Fibroblast of lung (primary cell): ENCODE data around the gene PRKCA.

ENCODE experiments used
- EZH2 ChIP-seq: IDR thresholded peaks from 2 replicates; pipeline ENCODE4 v1.5.1; 2012; ENCODE audit warnings: low read length, control low read depth, mild to moderate bottlenecking; ENCODE audit errors: missing control alignments
- TF ChIP-seq, protein P1 (sequence below), 2 donors: IDR thresholded peaks in 1 of 2; conservative IDR thresholded peaks in 1 of 2; 1 replicate in 1 of 2; 2 replicates in 1 of 2; pipeline ENCODE4 v1.5.1; 2011 to 2012; ENCODE audit warnings: low read length in 2 of 2, control low read depth in 1 of 2, inconsistent platforms in 1 of 2, low read depth in 1 of 2, mild to moderate bottlenecking in 1 of 2

DNA sequence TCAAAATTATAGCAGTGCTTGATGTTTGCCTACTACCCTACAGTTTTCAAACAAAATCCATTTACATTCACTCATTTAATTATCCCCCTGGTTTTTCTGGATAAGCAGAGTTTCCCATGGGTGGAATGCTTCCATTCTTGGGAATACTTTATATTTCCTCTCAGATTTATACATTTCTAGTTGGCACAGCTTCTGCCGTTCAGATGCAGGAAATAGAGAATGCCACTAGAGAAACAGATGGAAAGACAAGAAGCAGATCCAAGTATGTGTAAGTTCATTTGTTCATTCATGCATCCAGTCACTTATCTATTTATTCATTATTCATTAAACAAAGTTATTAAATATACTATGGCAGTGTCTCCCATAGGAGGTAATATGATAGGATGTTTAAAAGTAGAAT, 467.5 kb downstream of the PRKCA start:
- TF ChIP-seq, protein P1, sequence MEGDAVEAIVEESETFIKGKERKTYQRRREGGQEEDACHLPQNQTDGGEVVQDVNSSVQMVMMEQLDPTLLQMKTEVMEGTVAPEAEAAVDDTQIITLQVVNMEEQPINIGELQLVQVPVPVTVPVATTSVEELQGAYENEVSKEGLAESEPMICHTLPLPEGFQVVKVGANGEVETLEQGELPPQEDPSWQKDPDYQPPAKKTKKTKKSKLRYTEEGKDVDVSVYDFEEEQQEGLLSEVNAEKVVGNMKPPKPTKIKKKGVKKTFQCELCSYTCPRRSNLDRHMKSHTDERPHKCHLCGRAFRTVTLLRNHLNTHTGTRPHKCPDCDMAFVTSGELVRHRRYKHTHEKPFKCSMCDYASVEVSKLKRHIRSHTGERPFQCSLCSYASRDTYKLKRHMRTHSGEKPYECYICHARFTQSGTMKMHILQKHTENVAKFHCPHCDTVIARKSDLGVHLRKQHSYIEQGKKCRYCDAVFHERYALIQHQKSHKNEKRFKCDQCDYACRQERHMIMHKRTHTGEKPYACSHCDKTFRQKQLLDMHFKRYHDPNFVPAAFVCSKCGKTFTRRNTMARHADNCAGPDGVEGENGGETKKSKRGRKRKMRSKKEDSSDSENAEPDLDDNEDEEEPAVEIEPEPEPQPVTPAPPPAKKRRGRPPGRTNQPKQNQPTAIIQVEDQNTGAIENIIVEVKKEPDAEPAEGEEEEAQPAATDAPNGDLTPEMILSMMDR (conservative IDR thresholded peaks at IDR 0.05 in 1 of 2, IDR thresholded peaks at IDR 0.05 in 1 of 2; ENCODE audit: low read depth in 1 of 2, low read length in 2 of 2): no peak
- TF ChIP-seq EZH2: no peak
